DOHH2 (cell line): ENCODE data around the gene CTTNBP2.

Source experiments
- H3F3A ChIP-seq: fragments of 200-600 bp; sonication (generic), shearing (Covaris generic); 2 replicates; pipeline ENCODE4 v1.6.0; 2016; ENCODE audit warnings: antibody characterized with exemption, mild to moderate bottlenecking; ENCODE audit not compliant: control insufficient read depth, insufficient read depth
- H3K27ac ChIP-seq: fragments of 200-600 bp; sonication (generic); 2 replicates; pipeline ENCODE4 v1.5.1; 2014; ENCODE audit warnings: low read depth, mild to moderate bottlenecking, low read length, moderate library complexity
- H3K27me3 ChIP-seq: fragments of 200-600 bp; sonication (generic); 2 replicates; pipeline ENCODE4 v1.6.1; 2014; ENCODE audit warnings: mild to moderate bottlenecking, low read length, mixed read lengths; ENCODE audit not compliant: control insufficient read depth
- H3K36me3 ChIP-seq: fragments of 200-600 bp; sonication (generic); 2 replicates; pipeline ENCODE4 v1.6.1; 2014; ENCODE audit warnings: mild to moderate bottlenecking, low read length, moderate library complexity, mixed read lengths; ENCODE audit not compliant: control insufficient read depth
- H3K4me1 ChIP-seq: fragments of 200-600 bp; sonication (generic); 2 replicates; pipeline ENCODE4 v1.6.1; 2014; ENCODE audit warnings: mild to moderate bottlenecking, low read length, mixed read lengths; ENCODE audit not compliant: control insufficient read depth
- H3K4me2 ChIP-seq: fragments of 200-600 bp; sonication (generic); 2 replicates; pipeline ENCODE4 v1.6.0; 2014; ENCODE audit warnings: mild to moderate bottlenecking, low read length, moderate library complexity
- H3K4me3 ChIP-seq: fragments of 200-600 bp; sonication (generic); 2 replicates; pipeline ENCODE4 v1.5.1; 2014; ENCODE audit warnings: mild to moderate bottlenecking, low read length, mixed read lengths
- H3K79me2 ChIP-seq: fragments of 200-600 bp; sonication (generic); 2 replicates; pipeline ENCODE4 v1.6.1; 2014; ENCODE audit warnings: mild to moderate bottlenecking, low read length, mixed read lengths; ENCODE audit not compliant: control insufficient read depth
- H3K9me2 ChIP-seq: fragments of 200-600 bp; sonication (generic); replicated peaks from 2 replicates; pipeline ENCODE4 v1.6.1; 2014; ENCODE audit warnings: mild to moderate bottlenecking, low read length, mixed read lengths; ENCODE audit not compliant: control insufficient read depth
- H3K9me3 ChIP-seq: fragments of 200-600 bp; sonication (generic); 2 replicates; pipeline ENCODE4 v1.6.1; 2014; ENCODE audit warnings: antibody characterized with exemption, low read length, mixed read lengths; ENCODE audit not compliant: control insufficient read depth, insufficient read depth
- H4K20me1 ChIP-seq: fragments of 200-600 bp; sonication (generic); 2 replicates; pipeline ENCODE4 v1.6.0; 2014; ENCODE audit warnings: low read depth, mild to moderate bottlenecking, antibody characterized with exemption, low read length, moderate library complexity; ENCODE audit not compliant: control insufficient read depth, insufficient read depth
- CTCF ChIP-seq: fragments of 200-600 bp; sonication (generic); IDR thresholded peaks from one replicate; pipeline ENCODE4 v1.5.1; 2014; ENCODE audit warnings: antibody characterized with exemption, mild to moderate bottlenecking, low read depth, low read length; ENCODE audit not compliant: poor library complexity, severe bottlenecking
- EZH2phosphoT487 ChIP-seq: fragments of 200-600 bp; sonication (generic); IDR thresholded peaks from 2 replicates; pipeline ENCODE4 v1.6.1; 2017; ENCODE audit warnings: borderline replicate concordance, mild to moderate bottlenecking, antibody characterized with exemption, low read length, moderate library complexity, mixed read lengths

CTTNBP2 gene

GRCh38 chr7:117841611-117842010 lies 31.6 kb downstream of the CTTNBP2 start:
- Histone ChIP-seq H3K9me3 (no peaks in the 10 kb centered on the region), H3F3A (no peaks in the 10 kb centered on the region), H3K27me3 (no peaks in the 10 kb centered on the region), H4K20me1 (no peaks in the 10 kb centered on the region), H3K4me1 (no peaks in the 10 kb centered on the region), H3K9me2 (no peaks in the 10 kb centered on the region), H3K27ac (no peak overlapping the region), H3K4me3 (no peak overlapping the region), H3K36me3 (no peaks in the 10 kb centered on the region), H3K79me2 (no peaks in the 10 kb centered on the region), H3K4me2 (no peak overlapping the region)
- TF ChIP-seq EZH2phosphoT487 (no peak), CTCF (no peak)

DNA sequence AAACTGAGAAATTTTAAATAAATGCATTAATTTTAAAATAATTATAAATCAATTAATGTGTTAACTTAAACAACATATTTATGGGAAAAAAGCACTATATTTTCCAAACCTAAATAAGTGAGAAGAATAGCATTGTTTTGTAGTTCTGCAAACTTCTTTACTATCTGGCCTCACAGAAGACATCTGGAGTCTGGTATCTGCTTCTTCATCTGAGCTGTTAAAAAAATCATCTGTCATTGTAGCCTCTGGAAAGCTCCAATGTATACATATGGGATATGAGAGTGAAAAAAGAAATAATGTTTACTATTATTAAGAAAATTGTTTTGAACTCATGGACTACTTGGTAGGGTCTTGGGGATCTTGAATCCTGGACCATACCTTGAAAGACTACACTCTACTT lies 32.2 kb downstream of the CTTNBP2 start:
- H3F3A ChIP-seq = no peaks in the 10 kb centered on the region
- no peak overlapping the region for H3K27ac ChIP-seq
- no peaks in the 10 kb centered on the region for H3K4me1 ChIP-seq
- no peak for TF ChIP-seq EZH2phosphoT487
- no peak for TF ChIP-seq CTCF
- H3K79me2 ChIP-seq = no peaks in the 10 kb centered on the region
- H3K9me2 ChIP-seq = no peaks in the 10 kb centered on the region
- H3K36me3 ChIP-seq = no peaks in the 10 kb centered on the region
- H3K9me3 ChIP-seq = no peaks in the 10 kb centered on the region
- no peaks in the 10 kb centered on the region for H3K27me3 ChIP-seq
- no peak overlapping the region for H3K4me2 ChIP-seq
- no peaks in the 10 kb centered on the region for H4K20me1 ChIP-seq
- H3K4me3 ChIP-seq = no peak overlapping the region

DNA sequence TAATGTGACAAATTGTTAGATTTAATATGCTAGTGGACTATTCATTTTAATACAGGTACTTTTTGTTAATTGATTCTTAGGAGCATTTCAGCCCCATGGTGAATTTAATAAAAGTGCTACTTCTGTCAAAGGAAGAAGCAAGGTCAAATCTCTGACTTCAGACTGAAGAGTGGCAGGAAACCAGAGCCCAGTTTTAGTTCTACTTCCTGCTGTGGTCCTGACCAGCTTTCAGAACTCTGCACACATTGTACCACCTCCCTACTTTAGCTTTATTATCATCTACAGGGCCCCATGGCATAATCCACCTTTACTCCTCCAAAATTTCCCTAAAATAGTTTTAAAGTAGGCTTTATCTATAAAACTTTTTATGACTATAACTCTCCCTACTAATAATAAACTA lies 33.7 kb downstream of the CTTNBP2 start:
- no peaks in the 10 kb centered on the region for H3K9me3 ChIP-seq
- no peaks in the 10 kb centered on the region for H3K4me1 ChIP-seq
- no peak overlapping the region for H3K27ac ChIP-seq
- no peak for TF ChIP-seq CTCF
- TF ChIP-seq EZH2phosphoT487 = no peak
- H3K79me2 ChIP-seq = no peaks in the 10 kb centered on the region
- H3K36me3 ChIP-seq = no peaks in the 10 kb centered on the region
- H3K4me2 ChIP-seq = no peak overlapping the region
- H3K27me3 ChIP-seq = no peaks in the 10 kb centered on the region
- H3K4me3 ChIP-seq = no peak overlapping the region
- H3K9me2 ChIP-seq = no peaks in the 10 kb centered on the region
- no peaks in the 10 kb centered on the region for H4K20me1 ChIP-seq
- H3F3A ChIP-seq = no peaks in the 10 kb centered on the region

GRCh38 chr7:117837841-117838240 lies 35.4 kb downstream of the CTTNBP2 start:
- Histone ChIP-seq H3F3A (no peaks in the 10 kb centered on the region), H3K36me3 (no peaks in the 10 kb centered on the region), H3K4me2 (no peak overlapping the region), H3K4me3 (no peak overlapping the region), H3K27me3 (no peaks in the 10 kb centered on the region), H4K20me1 (no peaks in the 10 kb centered on the region), H3K9me2 (no peaks in the 10 kb centered on the region), H3K27ac (no peak overlapping the region), H3K9me3 (no peaks in the 10 kb centered on the region), H3K79me2 (no peaks in the 10 kb centered on the region), H3K4me1 (no peaks in the 10 kb centered on the region)
- TF ChIP-seq EZH2phosphoT487 (no peak), CTCF (no peak)
